Heart left ventricle (tissue), 16 donors: Measurements from ENCODE around the gene RPTOR. TPM values are rescaled to one million over a fixed set of nuclear protein-coding genes. Genes with fewer than 3 reads are reported as not detected.
A peak's percentile ranks its signal among the peaks of the same experiment; 100 is the strongest.

Experiments
- ATAC-seq, 4 donors: fragments of 200-7000 bp; cut with Tn5 transposase; one replicate each; pipeline ENCODE4 v1.9.1; 2020 to 2022; ENCODE audit warnings: moderate library complexity in 4 of 4, mild to moderate bottlenecking in 3 of 4, moderate number of reproducible peaks in 1 of 4
- DNase-seq, 5 donors: peaks; one replicate each; pipeline ENCODE4 v3.0.0-alpha.2; 2020
- H3K27ac ChIP-seq, 12 donors: fragments of 200-600 bp; sonication (generic) in 4 of 12; one replicate each; pipeline versions ENCODE4 v1.5.0 to v1.8.0; 2016 to 2022; ENCODE audit warnings: mild to moderate bottlenecking in 2 of 12
- H3K27me3 ChIP-seq, 9 donors: fragments of 200-600 bp; sonication (generic) in 2 of 9; one replicate each; pipeline versions ENCODE4 v1.5.1 to v1.8.0; 2016 to 2022; ENCODE audit warnings: mild to moderate bottlenecking in 3 of 9
- H3K36me3 ChIP-seq, 9 donors: fragments of 200-600 bp; sonication (generic) in 2 of 9; one replicate each; pipeline versions ENCODE4 v1.5.0 to v1.8.0; 2018 to 2022; ENCODE audit warnings: mild to moderate bottlenecking in 2 of 9
- H3K4me1 ChIP-seq, 12 donors: fragments of 200-600 bp; sonication (generic) in 4 of 12; one replicate each; pipeline versions ENCODE4 v1.5.0 to v1.8.0; 2016 to 2022; ENCODE audit warnings: mild to moderate bottlenecking in 3 of 12
- H3K4me3 ChIP-seq, 12 donors: fragments of 200-600 bp; sonication (generic) in 4 of 12; one replicate each; pipeline versions ENCODE4 v1.5.0 to v1.8.0; 2017 to 2022; ENCODE audit warnings: mild to moderate bottlenecking in 9 of 12, moderate library complexity in 4 of 12
- H3K9me3 ChIP-seq, 12 donors: fragments of 200-600 bp; sonication (generic) in 4 of 12; one replicate each; pipeline versions ENCODE4 v1.5.0 to v1.8.0; 2016 to 2022; ENCODE audit warnings: mild to moderate bottlenecking in 1 of 12
- POLR2A ChIP-seq, 2 donors: fragments of 450-650 bp; IDR thresholded peaks; one replicate each; pipeline ENCODE4 v1.6.1; 2017; ENCODE audit warnings: antibody characterized with exemption in 2 of 2, mild to moderate bottlenecking in 2 of 2, moderate library complexity in 2 of 2
- WGBS, 4 donors: extraction: QIAGEN DNeasy Blood & Tissue Kit in 2 of 4; methylation state at CpG; one replicate each; pipeline versions ENCODE4 v1.1.5 to v1.1.7; 2013 to 2018; 5-methylcytosine and 5-hydroxymethylcytosine counted together
- intact Hi-C, 10 donors: fragments of 100-400 bp; cut with DNase I; formaldehyde crosslinking; loops; one replicate each; pipeline versions ENCODE4 v1.11.1 to v1.14.2; 2022
- polyA plus RNA-seq, 2 donors: library from polyadenylated mRNA; stranded (reverse); fragments of 200-250 nt; gene quantifications; one replicate each; pipeline ENCODE4 v1.2.3, GENCODE V29; 2013
- total RNA-seq, 9 donors: library from RNA; depleted of rRNA in 2 of 9; stranded (reverse); fragments of >200 nt in 2 of 9; fragmentation: NEBNext Ultra II Directional in 3 of 9; extraction: Animal tissue kit (Norgen Biotek cat#: 25700) in 3 of 9; gene quantifications; one replicate each; pipeline versions ENCODE4 v1.1.0 to v1.2.4, GENCODE V29; 2016 to 2023
- TF ChIP-seq, protein P1 (sequence below), 12 donors: fragments of 200-600 bp; sonication (generic) in 4 of 12; IDR thresholded peaks; one replicate each; pipeline versions ENCODE4 v1.5.0 to v1.8.0; 2018 to 2022; ENCODE audit warnings: antibody characterized with exemption in 12 of 12, mild to moderate bottlenecking in 5 of 12
- donor health status: ischemic (EF 13 %, LVEDD 7.1; RV severe dilation, severe dysfunction).
- donor health status: healthy with polysubstance abuse.
- donor health status: DM: no; HTN: yes; CAD: no.
- donor health status: DM: no; HTN: no; CAD: no.
- donor health status: ischemic (EF 25% LVEDD 6.9; RV normal size, moderate dysfunction).
- donor health status: ischemic (EF 25% LVEDD 5.7; RV mildly dilated, moderate dysfunction).
- donor health status: healthy.
- donor health status: DM: yes; HTN: yes; CAD: no.
- donor health status: ischemic (EF 35%, LVEDD 5.7; RV mildly dilated, moderate dysfunction).
- donor health status: nonischemic (EF 11% LVEDD 7.7; RV severe dilation, severe dysfunction).
- donor health status: DM: yes; HTN: yes; CAD: no.
- donor health status: PGD.
- donor health status: ischemic (EF 29% LVEDD 5.4; RV normal size, mild dysfunction).
- donor health status: nonischemic (EF 23%, LVEDD 6.1; RV moderate dilation, normal function).

The RPTOR gene
- total and polyA plus RNA-seq, 11 donors, result 14.7 to 31.7 (median 26.0) TPM

DNA sequence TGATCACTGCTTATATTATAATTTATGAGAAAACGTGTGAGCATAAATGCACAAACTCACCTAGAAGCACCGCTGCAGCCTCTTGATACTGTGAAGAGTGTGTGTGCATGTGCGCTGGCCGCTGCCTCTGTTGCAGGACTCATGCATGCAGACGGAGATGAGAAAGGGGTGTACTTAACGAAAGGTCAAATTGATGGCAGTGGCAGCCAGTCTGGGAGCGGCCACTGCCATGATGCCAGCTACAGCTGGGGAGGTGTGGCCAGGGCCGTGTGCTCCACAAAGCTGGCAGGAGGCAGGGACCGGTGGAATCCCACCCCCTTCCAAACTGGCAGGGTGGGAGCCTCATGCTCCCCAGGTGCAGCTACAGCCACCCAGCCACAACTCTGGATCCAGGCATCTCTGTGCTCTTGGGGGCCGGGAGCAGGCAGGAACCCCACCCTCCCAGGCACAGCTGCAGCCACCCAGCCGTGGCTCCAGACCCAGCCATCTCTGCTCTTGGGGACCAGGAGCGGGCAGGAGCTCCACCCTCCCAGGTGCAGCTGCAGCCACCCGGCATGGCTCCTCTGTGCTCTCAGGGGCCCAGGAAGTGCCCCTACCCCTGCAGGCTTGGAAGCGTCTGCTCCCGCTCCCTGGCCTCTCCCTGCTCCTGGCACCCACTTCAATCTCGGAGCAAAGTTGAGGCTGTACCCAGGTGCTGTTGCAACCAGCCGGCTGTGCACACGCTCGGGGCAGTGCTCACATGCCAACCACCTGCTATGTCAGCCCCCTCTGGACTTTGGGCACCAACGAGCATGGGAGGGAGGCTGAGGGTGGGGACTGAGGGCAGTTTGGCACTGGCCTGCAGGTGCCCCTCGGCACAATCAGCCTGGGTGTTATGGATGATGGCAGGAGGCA lies 369.5 kb downstream of the RPTOR start:
- TF ChIP-seq, protein P1, sequence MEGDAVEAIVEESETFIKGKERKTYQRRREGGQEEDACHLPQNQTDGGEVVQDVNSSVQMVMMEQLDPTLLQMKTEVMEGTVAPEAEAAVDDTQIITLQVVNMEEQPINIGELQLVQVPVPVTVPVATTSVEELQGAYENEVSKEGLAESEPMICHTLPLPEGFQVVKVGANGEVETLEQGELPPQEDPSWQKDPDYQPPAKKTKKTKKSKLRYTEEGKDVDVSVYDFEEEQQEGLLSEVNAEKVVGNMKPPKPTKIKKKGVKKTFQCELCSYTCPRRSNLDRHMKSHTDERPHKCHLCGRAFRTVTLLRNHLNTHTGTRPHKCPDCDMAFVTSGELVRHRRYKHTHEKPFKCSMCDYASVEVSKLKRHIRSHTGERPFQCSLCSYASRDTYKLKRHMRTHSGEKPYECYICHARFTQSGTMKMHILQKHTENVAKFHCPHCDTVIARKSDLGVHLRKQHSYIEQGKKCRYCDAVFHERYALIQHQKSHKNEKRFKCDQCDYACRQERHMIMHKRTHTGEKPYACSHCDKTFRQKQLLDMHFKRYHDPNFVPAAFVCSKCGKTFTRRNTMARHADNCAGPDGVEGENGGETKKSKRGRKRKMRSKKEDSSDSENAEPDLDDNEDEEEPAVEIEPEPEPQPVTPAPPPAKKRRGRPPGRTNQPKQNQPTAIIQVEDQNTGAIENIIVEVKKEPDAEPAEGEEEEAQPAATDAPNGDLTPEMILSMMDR (IDR thresholded peaks at IDR 0.05), result no peak
- no peak for TF ChIP-seq POLR2A (IDR thresholded peaks at IDR 0.05)
- DNase-seq (peak in 2 of 5 donors; percentile 6 to 8), ATAC-seq (no peak)
- no peak overlapping the region for H3K4me3 ChIP-seq
- intact Hi-C loops, result no loop called here
- H3K36me3 ChIP-seq, result peaks cover 0 to 42% (median 36%) of the 10 kb centered on the region in 9 donors
- peaks cover 0 to 12% (median 5%) of the 10 kb centered on the region in 12 donors for H3K4me1 ChIP-seq
- no peaks in the 10 kb centered on the region for H3K27me3 ChIP-seq
- 79 to 91% (median 88%) methylated on average over 17 to 21 of the region's 21 CpGs for WGBS, 4 donors
- H3K9me3 ChIP-seq, result no peaks in the 10 kb centered on the region
- H3K27ac ChIP-seq, result no peak overlapping the region

GRCh38 chr17:80916246-80916645 lies 371.6 kb downstream of the RPTOR start:
- Histone ChIP-seq H3K9me3 (no peaks in the 10 kb centered on the region), H3K4me1 (peaks cover 0 to 24% (median 5%) of the 10 kb centered on the region in 12 donors), H3K36me3 (peaks cover 0 to 27% (median 23%) of the 10 kb centered on the region in 9 donors), H3K27me3 (no peaks in the 10 kb centered on the region), H3K27ac (no peak overlapping the region), H3K4me3 (no peak overlapping the region)
- ATAC-seq (no peak), DNase-seq (peak in 2 of 5 donors; percentile 10 to 43)
- intact Hi-C loops, result no loop called here
- TF ChIP-seq, protein P1 (IDR thresholded peaks at IDR 0.05), result no peak
- no peak for TF ChIP-seq POLR2A (IDR thresholded peaks at IDR 0.05)
- 83 to 97% (median 92%) methylated on average over 7 to 8 of the region's 8 CpGs for WGBS, 4 donors

GRCh38 chr17:80917716-80918560 lies 373.3 kb downstream of the RPTOR start:
- peak in 1 of 5 donors; percentile 24 for DNase-seq
- no peak for TF ChIP-seq POLR2A (IDR thresholded peaks at IDR 0.05)
- TF ChIP-seq, protein P1 (IDR thresholded peaks at IDR 0.05), result no peak
- Histone ChIP-seq H3K36me3 (peaks cover 0 to 22% (median 14%) of the 10 kb centered on the region in 9 donors), H3K27me3 (no peaks in the 10 kb centered on the region), H3K27ac (no peak overlapping the region), H3K4me1 (peaks cover 0 to 24% (median 5%) of the 10 kb centered on the region in 12 donors), H3K4me3 (no peak overlapping the region), H3K9me3 (no peaks in the 10 kb centered on the region)
- intact Hi-C loops, result no loop called here
- no peak for ATAC-seq
- 87 to 92% (median 90%) methylated on average over 15 to 33 of the region's 33 CpGs for WGBS, 4 donors
